ENCODE data around the gene CCDC28B.

Gene CCDC28B

GRCh38 chr1:32194984-32195383, 5.4 kb upstream of the CCDC28B start:
- no peak for DNase-seq (ENCODE audit: low read depth, low spot score)
- H3K4me1 ChIP-seq (ENCODE audit: insufficient read depth, insufficient read length), result peaks cover 28% of the 10 kb centered on the region
- H3K4me3 ChIP-seq (ENCODE audit: insufficient read length, low read depth), result no peak overlapping the region
- TF ChIP-seq ZNF274 (IDR thresholded peaks at IDR 0.05; ENCODE audit: low read depth, low read length) (no peak), YY1 (IDR thresholded peaks at IDR 0.05; ENCODE audit: insufficient read depth, insufficient read length) (no peak), SUZ12 (IDR thresholded peaks at IDR 0.05; ENCODE audit: extremely low read depth, insufficient read depth, insufficient read length) (no peak)
- no peak overlapping the region for H3K9ac ChIP-seq (ENCODE audit: insufficient read length, low read depth)
- H3K9me3 ChIP-seq (ENCODE audit: insufficient read depth, low read length), result no peaks in the 10 kb centered on the region
- no peaks in the 10 kb centered on the region for H3K27me3 ChIP-seq (ENCODE audit: insufficient read depth, insufficient read length)
- peaks cover 89% of the 10 kb centered on the region for H3K36me3 ChIP-seq (ENCODE audit: insufficient read depth, insufficient read length, low read length)

DNA sequence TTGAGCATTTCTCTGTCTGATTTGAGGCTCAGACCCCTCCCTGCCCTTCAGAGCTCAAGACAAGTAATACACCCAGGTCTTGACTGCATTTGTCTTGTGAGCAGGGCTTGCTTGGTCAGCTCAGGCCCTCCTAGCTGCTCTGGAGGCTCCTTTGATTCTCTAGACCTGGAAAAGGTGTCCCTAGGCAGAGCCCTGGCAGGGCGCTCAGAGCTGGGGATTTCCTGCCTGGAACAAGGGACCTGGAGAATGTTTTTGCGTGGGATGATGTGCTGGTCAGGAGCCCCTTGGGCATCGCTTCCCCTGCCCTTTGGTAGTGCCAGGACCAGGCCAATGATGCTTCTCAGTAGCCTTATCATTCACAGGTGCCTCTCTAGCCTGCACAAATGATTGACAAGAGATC, 4.9 kb upstream of the CCDC28B start:
- Histone ChIP-seq H3K4me3 (ENCODE audit: insufficient read length, low read depth) (no peak overlapping the region), H3K9ac (ENCODE audit: insufficient read length, low read depth) (no peak overlapping the region)

GRCh38 chr1:32195972-32196823, 4.2 kb upstream of the CCDC28B start:
- H3K4me3 ChIP-seq (ENCODE audit: insufficient read length, low read depth), result no peak overlapping the region
- no peaks in the 10 kb centered on the region for H3K27me3 ChIP-seq (ENCODE audit: insufficient read depth, insufficient read length)
- TF ChIP-seq ZNF274 (IDR thresholded peaks at IDR 0.05; ENCODE audit: low read depth, low read length), result no peak
- TF ChIP-seq YY1 (IDR thresholded peaks at IDR 0.05; ENCODE audit: insufficient read depth, insufficient read length), result no peak
- TF ChIP-seq SUZ12 (IDR thresholded peaks at IDR 0.05; ENCODE audit: extremely low read depth, insufficient read depth, insufficient read length), result no peak
- H3K9me3 ChIP-seq (ENCODE audit: insufficient read depth, low read length), result no peaks in the 10 kb centered on the region
- H3K9ac ChIP-seq (ENCODE audit: insufficient read length, low read depth), result no peak overlapping the region
- peaks cover 32% of the 10 kb centered on the region for H3K4me1 ChIP-seq (ENCODE audit: insufficient read depth, insufficient read length)
- H3K36me3 ChIP-seq (ENCODE audit: insufficient read depth, insufficient read length, low read length), result peaks cover 78% of the 10 kb centered on the region
- no peak for DNase-seq (ENCODE audit: low read depth, low spot score)

More for the DNA sequence above, 4.9 kb upstream of the CCDC28B start:
- DNase-seq (ENCODE audit: low read depth, low spot score), result no peak
- TF ChIP-seq YY1 (IDR thresholded peaks at IDR 0.05; ENCODE audit: insufficient read depth, insufficient read length), result no peak
- TF ChIP-seq SUZ12 (IDR thresholded peaks at IDR 0.05; ENCODE audit: extremely low read depth, insufficient read depth, insufficient read length), result no peak
- TF ChIP-seq ZNF274 (IDR thresholded peaks at IDR 0.05; ENCODE audit: low read depth, low read length), result no peak
- Histone ChIP-seq H3K4me1 (ENCODE audit: insufficient read depth, insufficient read length) (peaks cover 29% of the 10 kb centered on the region), H3K36me3 (ENCODE audit: insufficient read depth, insufficient read length, low read length) (peaks cover 83% of the 10 kb centered on the region), H3K9me3 (ENCODE audit: insufficient read depth, low read length) (no peaks in the 10 kb centered on the region), H3K27me3 (ENCODE audit: insufficient read depth, insufficient read length) (no peaks in the 10 kb centered on the region)

DNA sequence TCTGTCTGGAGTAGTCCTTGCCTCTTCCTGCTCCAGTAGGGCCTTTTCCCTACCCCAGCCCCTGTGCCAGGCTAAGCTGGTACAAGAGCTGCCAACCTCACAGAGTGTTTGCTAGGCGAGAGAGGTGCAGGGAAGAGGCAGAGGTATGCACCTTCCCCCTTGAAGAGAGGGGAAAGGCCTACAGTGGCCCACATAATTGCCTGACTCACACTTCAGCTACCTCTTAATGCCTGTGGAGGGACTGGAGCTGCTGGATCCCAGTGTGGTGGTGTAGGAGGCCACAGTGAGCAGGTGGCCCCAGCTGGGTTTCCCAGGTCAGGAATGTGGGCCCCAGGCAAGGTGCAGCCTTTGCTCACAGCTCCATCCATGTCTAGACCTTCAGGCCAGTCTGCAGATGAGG, 3.3 kb upstream of the CCDC28B start:
- peaks cover 69% of the 10 kb centered on the region for H3K36me3 ChIP-seq (ENCODE audit: insufficient read depth, insufficient read length, low read length)
- no peak for TF ChIP-seq YY1 (IDR thresholded peaks at IDR 0.05; ENCODE audit: insufficient read depth, insufficient read length)
- no peak for TF ChIP-seq ZNF274 (IDR thresholded peaks at IDR 0.05; ENCODE audit: low read depth, low read length)
- TF ChIP-seq SUZ12 (IDR thresholded peaks at IDR 0.05; ENCODE audit: extremely low read depth, insufficient read depth, insufficient read length), result no peak
- H3K4me3 ChIP-seq (ENCODE audit: insufficient read length, low read depth), result no peak overlapping the region
- H3K9ac ChIP-seq (ENCODE audit: insufficient read length, low read depth), result no peak overlapping the region
- DNase-seq (ENCODE audit: low read depth, low spot score), result no peak
- H3K4me1 ChIP-seq (ENCODE audit: insufficient read depth, insufficient read length), result peaks cover 41% of the 10 kb centered on the region
- H3K27me3 ChIP-seq (ENCODE audit: insufficient read depth, insufficient read length), result no peaks in the 10 kb centered on the region
- no peaks in the 10 kb centered on the region for H3K9me3 ChIP-seq (ENCODE audit: insufficient read depth, low read length)

DNA sequence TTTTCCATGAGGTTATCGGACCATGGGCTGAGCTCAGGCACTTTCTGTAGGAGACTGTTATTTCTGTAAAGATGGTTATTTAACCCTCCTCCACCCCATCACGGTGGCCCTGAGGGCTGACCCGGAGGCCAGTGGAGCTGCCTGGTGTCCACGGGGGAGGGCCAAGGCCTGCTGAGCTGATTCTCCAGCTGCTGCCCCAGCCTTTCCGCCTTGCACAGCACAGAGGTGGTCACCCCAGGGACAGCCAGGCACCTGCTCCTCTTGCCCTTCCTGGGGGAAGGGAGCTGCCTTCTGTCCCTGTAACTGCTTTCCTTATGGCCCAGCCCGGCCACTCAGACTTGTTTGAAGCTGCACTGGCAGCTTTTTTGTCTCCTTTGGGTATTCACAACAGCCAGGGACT, 2.6 kb upstream of the CCDC28B start:
- Histone ChIP-seq H3K27me3 (ENCODE audit: insufficient read depth, insufficient read length) (no peaks in the 10 kb centered on the region), H3K36me3 (ENCODE audit: insufficient read depth, insufficient read length, low read length) (peaks cover 62% of the 10 kb centered on the region), H3K4me1 (ENCODE audit: insufficient read depth, insufficient read length) (peaks cover 43% of the 10 kb centered on the region), H3K9ac (ENCODE audit: insufficient read length, low read depth) (no peak overlapping the region), H3K9me3 (ENCODE audit: insufficient read depth, low read length) (no peaks in the 10 kb centered on the region), H3K4me3 (ENCODE audit: insufficient read length, low read depth) (no peak overlapping the region)
- DNase-seq (ENCODE audit: low read depth, low spot score), result no peak
- no peak for TF ChIP-seq SUZ12 (IDR thresholded peaks at IDR 0.05; ENCODE audit: extremely low read depth, insufficient read depth, insufficient read length)

GRCh38 chr1:32198237-32199042, 2.0 kb upstream of the CCDC28B start:
- H3K4me3 ChIP-seq (ENCODE audit: insufficient read length, low read depth), result no peak overlapping the region
- no peak for DNase-seq (ENCODE audit: low read depth, low spot score)
- no peak overlapping the region for H3K9ac ChIP-seq (ENCODE audit: insufficient read length, low read depth)
- TF ChIP-seq SUZ12 (IDR thresholded peaks at IDR 0.05; ENCODE audit: extremely low read depth, insufficient read depth, insufficient read length), result no peak
- no peak for TF ChIP-seq ZNF274 (IDR thresholded peaks at IDR 0.05; ENCODE audit: low read depth, low read length)
- no peak for TF ChIP-seq YY1 (IDR thresholded peaks at IDR 0.05; ENCODE audit: insufficient read depth, insufficient read length)
- H3K4me1 ChIP-seq (ENCODE audit: insufficient read depth, insufficient read length), result peaks cover 43% of the 10 kb centered on the region
- H3K9me3 ChIP-seq (ENCODE audit: insufficient read depth, low read length), result no peaks in the 10 kb centered on the region
- no peaks in the 10 kb centered on the region for H3K27me3 ChIP-seq (ENCODE audit: insufficient read depth, insufficient read length)
- H3K36me3 ChIP-seq (ENCODE audit: insufficient read depth, insufficient read length, low read length), result peaks cover 56% of the 10 kb centered on the region

All from NT2/D1 (cell line).